ENCODE results near the gene CALML5. TPM values are rescaled to one million over a fixed set of nuclear protein-coding genes. Genes with fewer than 3 reads are reported as not detected.

Gene CALML5
- total RNA-seq, 1 donor from 2014 or later = not detected

DNA sequence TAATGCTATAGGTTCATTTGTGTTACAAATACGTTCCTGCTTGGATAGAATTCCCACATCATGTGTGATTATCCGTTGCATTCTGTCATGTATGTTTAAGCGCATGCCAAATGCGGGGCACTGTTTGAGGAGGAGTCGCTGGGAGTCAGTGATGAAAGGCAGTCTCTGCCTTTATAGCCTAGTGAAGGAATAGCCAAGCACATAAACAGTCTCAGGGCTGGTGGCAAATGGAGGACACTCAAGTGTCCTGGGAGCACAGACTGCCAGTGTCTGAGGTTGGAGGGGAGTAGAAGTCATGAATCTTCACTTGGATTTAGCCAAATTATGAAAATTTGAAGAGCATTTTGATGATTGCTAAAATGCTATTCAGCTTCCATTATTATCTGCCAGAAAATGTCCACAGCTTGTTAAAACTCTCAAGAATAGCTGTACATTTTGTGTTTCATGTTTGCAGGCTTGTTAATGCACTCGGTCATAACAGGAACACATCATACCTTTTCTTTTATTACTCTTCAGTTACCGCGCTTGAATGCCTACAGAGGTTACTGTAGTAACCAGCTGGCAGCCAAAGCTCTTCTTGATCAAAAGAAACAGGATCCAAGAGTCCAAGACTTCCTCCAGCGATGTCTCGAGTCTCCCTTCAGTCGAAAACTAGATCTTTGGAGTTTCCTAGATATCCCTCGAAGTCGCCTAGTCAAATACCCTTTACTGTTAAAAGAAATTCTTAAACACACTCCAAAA, 45.5 kb downstream of the CALML5 start:
- H3K36me3 ChIP-seq = peaks cover 70% of the 10 kb centered on the region
- no peaks in the 10 kb centered on the region for H3K4me1 ChIP-seq
- DNase-seq = no peak
- no peak overlapping the region for H3K4me3 ChIP-seq
- no peak for TF ChIP-seq CTCF (IDR thresholded peaks at IDR 0.05; ENCODE audit: borderline replicate concordance)
- H3K27ac ChIP-seq (replicated peaks) = no peak overlapping the region
- no peaks in the 10 kb centered on the region for H3K27me3 ChIP-seq (ENCODE audit: low read depth)
- intact Hi-C loops (cut with micrococcal nuclease) = no loop called here
- H3K9me3 ChIP-seq (replicated peaks) = no peaks in the 10 kb centered on the region

- Histone ChIP-seq H3K9me3 (replicated peaks) (no peaks in the 10 kb centered on the region), H3K4me3 (no peak overlapping the region), H3K4me1 (peaks cover 6% of the 10 kb centered on the region), H3K27ac (replicated peaks) (no peak overlapping the region), H3K27me3 (ENCODE audit: low read depth) (no peaks in the 10 kb centered on the region), H3K36me3 (peaks cover 42% of the 10 kb centered on the region)
- intact Hi-C loops (cut with micrococcal nuclease) = no loop called here
- TF ChIP-seq CTCF (IDR thresholded peaks at IDR 0.05; ENCODE audit: borderline replicate concordance) = no peak
- no peak for DNase-seq
These were observed 48.6 kb downstream of the CALML5 start for GRCh38 chr10:5450605-5451384.

DNA sequence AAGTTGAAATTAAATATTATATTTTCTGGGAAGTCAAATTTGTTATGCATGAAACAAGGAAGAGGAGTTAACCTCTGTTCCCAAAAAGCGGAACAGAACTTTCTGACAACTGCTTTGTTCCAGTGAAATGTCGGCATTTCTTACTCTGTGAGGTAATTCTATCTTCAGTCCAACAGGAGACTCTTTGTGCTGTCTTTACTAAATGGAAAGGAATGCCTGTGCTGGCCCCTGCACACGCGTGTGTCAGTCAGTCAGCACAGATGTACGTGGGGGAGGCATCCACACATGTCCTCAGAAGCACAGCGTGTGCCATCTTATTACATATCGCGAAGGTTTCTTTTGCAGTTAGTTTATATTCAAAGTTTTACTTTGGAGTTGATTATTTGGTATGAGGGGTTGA, 49.5 kb downstream of the CALML5 start:
- no peak for DNase-seq
- intact Hi-C loops (cut with micrococcal nuclease) = no loop called here
- TF ChIP-seq CTCF (IDR thresholded peaks at IDR 0.05; ENCODE audit: borderline replicate concordance) = no peak

DNA sequence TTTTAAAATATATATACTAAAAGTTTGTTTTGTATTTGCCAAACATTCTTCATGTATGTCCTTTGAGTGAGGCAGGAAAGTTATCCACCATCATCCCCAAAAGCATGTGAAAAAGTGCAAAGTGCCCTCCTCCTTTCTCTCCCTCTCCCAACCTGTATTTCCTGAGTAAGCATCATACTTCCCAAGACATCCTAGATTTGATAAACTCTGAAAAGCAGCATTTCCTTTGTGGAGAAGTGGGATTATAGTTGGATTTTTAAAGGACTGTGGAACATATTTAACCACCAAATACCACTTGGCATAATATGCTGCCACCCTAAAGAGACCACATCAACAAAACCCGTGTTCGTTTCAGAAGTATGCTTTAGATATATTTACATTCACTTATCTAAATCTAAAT, 50.1 kb downstream of the CALML5 start:
- H3K27me3 ChIP-seq (ENCODE audit: low read depth) = no peaks in the 10 kb centered on the region
- H3K4me3 ChIP-seq = peak overlapping the region; percentile 65
- intact Hi-C loops (cut with micrococcal nuclease) = no loop called here
- H3K27ac ChIP-seq (replicated peaks) = peak overlapping the region; percentile 76
- peaks cover 26% of the 10 kb centered on the region for H3K36me3 ChIP-seq
- peaks cover 9% of the 10 kb centered on the region for H3K4me1 ChIP-seq
- TF ChIP-seq CTCF (IDR thresholded peaks at IDR 0.05; ENCODE audit: borderline replicate concordance) = no peak
- H3K9me3 ChIP-seq (replicated peaks) = no peaks in the 10 kb centered on the region
- no peak for DNase-seq

More for the DNA sequence above, 49.5 kb downstream of the CALML5 start:
- Histone ChIP-seq H3K36me3 (peaks cover 32% of the 10 kb centered on the region), H3K4me1 (peaks cover 9% of the 10 kb centered on the region), H3K4me3 (peak overlapping the region; percentile 65), H3K27me3 (ENCODE audit: low read depth) (no peaks in the 10 kb centered on the region), H3K27ac (replicated peaks) (peak overlapping the region; percentile 76), H3K9me3 (replicated peaks) (no peaks in the 10 kb centered on the region)

Other genes with a start within 250 kb of the CALML5 start
- not detected for gene UCN3, start 134.6 kb downstream of the CALML5 start, total RNA-seq
- 0.36 TPM for gene TUBAL3, start 94.7 kb downstream of the CALML5 start, total RNA-seq
- 11.3 TPM for gene NET1, start 87.0 kb downstream of the CALML5 start, total RNA-seq
- not detected for gene CALML3, start 25.4 kb upstream of the CALML5 start, total RNA-seq
- 15.6 TPM for gene ASB13, start 167.0 kb upstream of the CALML5 start, total RNA-seq
- 39.9 TPM for gene TASOR2, start 185.3 kb upstream of the CALML5 start, total RNA-seq

All from left ventricle myocardium inferior (tissue), 1 donor.